Measurements from ENCODE around the gene CDH23. TPM values are rescaled to one million over a fixed set of nuclear protein-coding genes. Genes with fewer than 3 reads are reported as not detected.

Gene CDH23
- total RNA-seq, 1 experiment from 2014 or later = 7.8 TPM

- BruUV-seq (replicated peaks) = no TSS peak
- CTCF ChIA-PET = no interaction called here
Observed at GRCh38 chr10:71743866-71744265, 347.1 kb downstream of the CDH23 start.

GRCh38 chr10:71744897-71745663, 348.4 kb downstream of the CDH23 start:
- POLR2A ChIA-PET (ENCODE audit: unreplicated experiment) = no interaction called here
- no peaks in the 10 kb centered on the region for H3K9me2 ChIP-seq (ENCODE audit: insufficient read depth)
- H3K4me2 ChIP-seq = no peak overlapping the region
- no TSS peak for BruUV-seq (replicated peaks)
- no peaks in the 10 kb centered on the region for H3K27me3 ChIP-seq (ENCODE audit: insufficient read depth, low read depth)
- H3F3A ChIP-seq (ENCODE audit: insufficient read depth, low read depth) = no peaks in the 10 kb centered on the region; the same call in 1 of the 2 replicates
- intact Hi-C loops (cut with micrococcal nuclease; ENCODE audit: unreplicated experiment) = no loop called here
- H2AFZ ChIP-seq = no peak overlapping the region
- no peaks in the 10 kb centered on the region for H3K4me1 ChIP-seq (replicated peaks; ENCODE audit: insufficient read depth)
- no peaks in the 10 kb centered on the region for H4K20me1 ChIP-seq (ENCODE audit: insufficient read depth)
- no peaks in the 10 kb centered on the region for H3K9me3 ChIP-seq (ENCODE audit: insufficient read depth, low read depth)
- CTCF ChIA-PET = no interaction called here
- H3K27ac ChIP-seq = no peak overlapping the region
- DNase-seq = no peak
- no peaks in the 10 kb centered on the region for H3K36me3 ChIP-seq (ENCODE audit: low read depth)
- H3K79me2 ChIP-seq (ENCODE audit: low read depth) = no peaks in the 10 kb centered on the region
- TF ChIP-seq CTCF (conservative IDR thresholded peaks at IDR 0.05) (no peak), EZH2 (IDR thresholded peaks at IDR 0.05; ENCODE audit: low read depth) (no peak)
- no peak overlapping the region for H3K4me3 ChIP-seq

More at GRCh38 chr10:71743866-71744265, 347.1 kb downstream of the CDH23 start:
- no peaks in the 10 kb centered on the region for H3K4me1 ChIP-seq (replicated peaks; ENCODE audit: insufficient read depth)
- no peaks in the 10 kb centered on the region for H3K36me3 ChIP-seq (ENCODE audit: low read depth)
- no peak overlapping the region for H3K27ac ChIP-seq
- H4K20me1 ChIP-seq (ENCODE audit: insufficient read depth) = no peaks in the 10 kb centered on the region
- intact Hi-C loops (cut with micrococcal nuclease; ENCODE audit: unreplicated experiment) = no loop called here
- no peaks in the 10 kb centered on the region for H3K27me3 ChIP-seq (ENCODE audit: insufficient read depth, low read depth)
- H3K9me3 ChIP-seq (ENCODE audit: insufficient read depth, low read depth) = no peaks in the 10 kb centered on the region
- H3K79me2 ChIP-seq (ENCODE audit: low read depth) = no peaks in the 10 kb centered on the region
- no peak overlapping the region for H2AFZ ChIP-seq
- POLR2A ChIA-PET (ENCODE audit: unreplicated experiment) = no interaction called here
- H3F3A ChIP-seq (ENCODE audit: insufficient read depth, low read depth) = no peaks in the 10 kb centered on the region; the same call in 1 of the 2 replicates
- H3K4me3 ChIP-seq = no peak overlapping the region
- H3K4me2 ChIP-seq = no peak overlapping the region
- no peaks in the 10 kb centered on the region for H3K9me2 ChIP-seq (ENCODE audit: insufficient read depth)
- no peak for DNase-seq
- TF ChIP-seq EZH2 (IDR thresholded peaks at IDR 0.05; ENCODE audit: low read depth) = no peak
- no peak for TF ChIP-seq CTCF (conservative IDR thresholded peaks at IDR 0.05)

- Histone ChIP-seq H4K20me1 (ENCODE audit: insufficient read depth) (no peaks in the 10 kb centered on the region), H3K27me3 (ENCODE audit: insufficient read depth, low read depth) (no peaks in the 10 kb centered on the region), H3K4me1 (replicated peaks; ENCODE audit: insufficient read depth) (no peaks in the 10 kb centered on the region), H2AFZ (no peak overlapping the region), H3K27ac (no peak overlapping the region), H3K9me3 (ENCODE audit: insufficient read depth, low read depth) (no peaks in the 10 kb centered on the region), H3K4me2 (no peak overlapping the region), H3K4me3 (no peak overlapping the region), H3K9me2 (ENCODE audit: insufficient read depth) (no peaks in the 10 kb centered on the region), H3K36me3 (ENCODE audit: low read depth) (no peaks in the 10 kb centered on the region), H3F3A (ENCODE audit: insufficient read depth, low read depth) (no peaks in the 10 kb centered on the region; the same call in 1 of the 2 replicates), H3K79me2 (ENCODE audit: low read depth) (no peaks in the 10 kb centered on the region)
- BruUV-seq (replicated peaks) = no TSS peak
- POLR2A ChIA-PET (ENCODE audit: unreplicated experiment) = no interaction called here
- intact Hi-C loops (cut with micrococcal nuclease; ENCODE audit: unreplicated experiment) = no loop called here
- CTCF ChIA-PET = interaction anchor here (0.5 kb wide), 1 partner anchor 86 kb away, joined by 4 read pairs; no protein-coding TSS in a partner anchor
- TF ChIP-seq CTCF (conservative IDR thresholded peaks at IDR 0.05) = no peak
- no peak for DNase-seq
Observed at GRCh38 chr10:71745664-71746250, 349.0 kb downstream of the CDH23 start.
